Measurements from ENCODE around the gene RAP1GAP. TPM values are rescaled to one million over a fixed set of nuclear protein-coding genes. Genes with fewer than 3 reads are reported as not detected.

Gene RAP1GAP
- total RNA-seq, 1 experiment from 2014 or later = 13.4 TPM

- no peaks in the 10 kb centered on the region for H3K9me2 ChIP-seq (ENCODE audit: insufficient read depth)
- RAD21 ChIA-PET (ENCODE audit: low non-redundant PET in 1 of 2, low total read pairs in 2 of 2, uncharacterized antibody in 2 of 2, unreplicated experiment in 2 of 2) = no interaction called here
- no TSS peak for BruUV-seq (replicated peaks)
- no peaks in the 10 kb centered on the region for H4K20me1 ChIP-seq (ENCODE audit: insufficient read depth)
- H3K4me2 ChIP-seq (ENCODE audit: low read length) = no peak overlapping the region
- no peak for DNase-seq (ENCODE audit: low read depth, low spot score)
- TF ChIP-seq EZH2phosphoT487 (IDR thresholded peaks at IDR 0.05; ENCODE audit: borderline replicate concordance) (no peak), SRF (IDR thresholded peaks at IDR 0.05; ENCODE audit: low read depth) (no peak), REST (IDR thresholded peaks at IDR 0.05; ENCODE audit: low read depth) (no peak), FOSL1 (IDR thresholded peaks at IDR 0.05; ENCODE audit: low read depth) (no peak), JUND (IDR thresholded peaks at IDR 0.05) (no peak), CEBPB (IDR thresholded peaks at IDR 0.05; ENCODE audit: low read depth) (no peak), POLR2A (IDR thresholded peaks at IDR 0.05; ENCODE audit: borderline replicate concordance, extremely low read depth, insufficient read depth, insufficient read length) (no peak), ZBTB33 (IDR thresholded peaks at IDR 0.05; ENCODE audit: extremely low read depth, insufficient replicate concordance, low read length) (no peak), YY1 (IDR thresholded peaks at IDR 0.05; ENCODE audit: extremely low read depth, insufficient replicate concordance, low read depth, low read length) (no peak), SIN3A (IDR thresholded peaks at IDR 0.05; ENCODE audit: low read depth) (no peak), RAD21 (IDR thresholded peaks at IDR 0.05; ENCODE audit: low read depth) (no peak)
- no peak overlapping the region for H2AFZ ChIP-seq (ENCODE audit: low read depth, low read length, poor library complexity, severe bottlenecking)
- POLR2A ChIA-PET = no interaction called here
- H3K9ac ChIP-seq (ENCODE audit: low read length) = no peak overlapping the region
- H3K4me1 ChIP-seq (ENCODE audit: control insufficient read depth in 1 of 2, insufficient read depth in 2 of 2, low read length in 2 of 2) = no peaks in the 10 kb centered on the region
- ATAC-seq = no peak
- peaks cover 3 to 22% of the 10 kb centered on the region in 2 experiments; a peak in 2 of 4 replicates for H3K36me3 ChIP-seq (ENCODE audit: control insufficient read depth in 1 of 2, insufficient read depth in 2 of 2, low read length in 2 of 2)
- no peaks in the 10 kb centered on the region for H3K9me3 ChIP-seq (ENCODE audit: control insufficient read depth in 1 of 2, insufficient read depth in 1 of 2, low read depth in 1 of 2, low read length in 2 of 2)
- H3K27ac ChIP-seq (ENCODE audit: low read depth, low read length) = no peak overlapping the region
- intact Hi-C loops (cut with micrococcal nuclease) = no loop called here
- H3K27me3 ChIP-seq (ENCODE audit: insufficient read depth, low read length) = no peaks in the 10 kb centered on the region
- CTCF ChIA-PET = no interaction called here
- H3K79me2 ChIP-seq (ENCODE audit: insufficient read depth, low read length) = no peaks in the 10 kb centered on the region
- no peak overlapping the region for H3K4me3 ChIP-seq (replicated peaks in 1 of 2; ENCODE audit: low read depth in 1 of 2, low read length in 2 of 2)
Measured at GRCh38 chr1:21687081-21687529, 17.9 kb upstream of the RAP1GAP start.

All from HCT116 (cell line).